ENCODE measurements around the gene LEKR1. TPM values are rescaled to one million over a fixed set of nuclear protein-coding genes. Genes with fewer than 3 reads are reported as not detected.
"Not testable (repeated sequence)": the region's sequence is repeated elsewhere in the genome, so short reads cannot be mapped to it uniquely, and the experiment has no call there.

LEKR1 gene
- polyA plus RNA-seq, 1 donor: 1.1 TPM

DNA sequence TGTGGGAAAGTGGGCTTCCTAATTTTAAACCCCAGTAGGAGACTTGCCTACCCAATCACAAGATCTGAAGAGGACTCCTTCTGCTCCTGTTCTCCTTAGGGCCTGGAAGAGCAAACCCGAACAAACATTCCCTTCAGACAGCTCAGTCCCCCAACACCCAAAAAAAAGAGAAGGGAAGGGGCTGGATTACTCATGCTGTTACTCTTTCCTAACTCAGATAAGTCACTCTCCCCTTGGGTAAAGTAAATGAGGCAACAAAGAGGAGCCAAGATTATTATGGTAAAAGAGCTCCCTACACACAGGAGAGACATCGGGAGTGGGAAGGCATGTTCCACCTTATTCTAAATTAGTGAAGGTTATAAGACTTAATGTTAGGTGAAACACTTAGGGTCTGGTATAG lies 18.1 kb upstream of the LEKR1 start:
- DNase-seq: no peak

- no peak for DNase-seq
Observed at GRCh38 chr3:156811089-156811862, 14.9 kb upstream of the LEKR1 start.

DNA sequence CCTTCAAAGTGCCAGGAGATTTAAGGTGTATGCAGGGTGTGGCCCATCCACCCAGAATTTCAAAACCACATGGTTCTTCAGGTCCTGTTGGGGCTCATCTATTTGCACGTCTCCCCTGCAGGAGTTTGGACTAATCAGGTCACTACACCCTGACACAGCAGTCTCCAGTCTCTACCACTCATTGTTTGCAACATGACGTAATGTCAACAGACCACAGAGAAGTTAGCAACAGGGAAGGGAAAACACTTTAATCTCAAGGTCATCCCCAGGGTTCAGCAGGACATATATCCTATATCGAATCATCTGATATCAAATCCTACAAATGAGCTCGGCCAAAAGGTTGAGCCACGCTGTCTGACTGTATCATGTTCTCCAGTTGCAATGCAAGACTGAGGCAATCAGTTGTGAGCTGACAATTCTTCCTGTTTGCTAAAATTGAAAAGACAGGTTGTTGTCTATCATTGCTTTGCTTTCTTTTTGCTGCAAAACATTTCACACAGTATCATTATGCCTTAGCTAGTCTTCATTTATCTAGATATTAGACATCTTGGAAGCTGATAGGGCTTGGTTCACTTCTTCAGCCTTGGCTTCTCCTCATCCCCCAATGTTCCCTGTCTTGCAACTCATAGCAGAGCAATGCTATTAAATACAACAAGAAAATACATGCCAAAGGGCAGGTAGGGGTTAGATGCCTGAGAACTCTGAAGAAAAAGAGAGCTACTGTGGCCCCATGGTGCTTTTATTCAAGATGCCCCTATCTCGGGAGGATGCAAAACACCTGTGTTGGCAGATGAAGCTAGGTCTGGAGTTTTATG lies 13.4 kb upstream of the LEKR1 start:
- DNase-seq: no peak

GRCh38 chr3:156814295-156814694 lies 11.9 kb upstream of the LEKR1 start:
- no peak for DNase-seq

GRCh38 chr3:156816091-156816793 lies 9.9 kb upstream of the LEKR1 start:
- DNase-seq: peak; percentile 36

DNA sequence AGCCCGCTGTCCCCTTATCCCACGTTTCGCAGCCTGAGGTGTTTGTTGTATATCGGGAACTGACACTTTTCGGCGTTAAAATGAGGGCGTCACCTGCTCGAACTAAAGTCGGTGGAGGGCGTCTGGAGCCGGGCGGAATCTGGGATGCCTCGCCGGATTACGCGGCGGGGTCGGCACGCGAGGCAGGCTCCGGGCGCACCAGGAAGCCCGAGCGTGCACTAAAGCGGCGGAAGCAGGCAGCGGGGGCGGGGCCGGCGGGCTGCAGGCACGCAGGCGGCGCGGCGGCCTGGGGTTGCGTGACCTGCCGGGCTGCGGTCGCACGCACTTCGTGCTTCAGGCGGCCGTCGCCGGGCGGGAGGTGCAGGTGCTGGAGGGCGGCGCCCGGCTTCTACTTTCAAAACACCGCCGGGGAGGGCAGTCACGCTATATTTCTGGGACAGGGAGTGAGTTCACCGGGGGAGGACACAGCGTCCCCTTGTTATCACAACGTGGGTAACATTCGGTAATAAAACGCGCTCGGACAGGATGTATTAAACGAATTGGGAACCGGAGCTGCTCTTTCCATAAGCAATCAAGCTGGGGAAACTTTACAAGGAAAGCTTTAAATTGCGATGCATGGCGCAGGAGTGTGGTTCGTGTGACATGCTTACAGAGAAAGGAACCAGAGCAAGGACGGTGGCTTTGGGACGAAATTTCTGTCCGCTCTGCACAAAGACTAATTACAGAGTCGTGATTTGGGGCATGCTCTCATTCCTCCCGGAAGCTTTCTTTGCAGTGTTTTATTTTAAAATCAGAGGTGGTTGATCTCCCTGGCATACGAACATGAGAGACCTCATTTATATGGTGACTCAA lies 9.1 kb upstream of the LEKR1 start:
- peak; percentile 77 for DNase-seq

DNA sequence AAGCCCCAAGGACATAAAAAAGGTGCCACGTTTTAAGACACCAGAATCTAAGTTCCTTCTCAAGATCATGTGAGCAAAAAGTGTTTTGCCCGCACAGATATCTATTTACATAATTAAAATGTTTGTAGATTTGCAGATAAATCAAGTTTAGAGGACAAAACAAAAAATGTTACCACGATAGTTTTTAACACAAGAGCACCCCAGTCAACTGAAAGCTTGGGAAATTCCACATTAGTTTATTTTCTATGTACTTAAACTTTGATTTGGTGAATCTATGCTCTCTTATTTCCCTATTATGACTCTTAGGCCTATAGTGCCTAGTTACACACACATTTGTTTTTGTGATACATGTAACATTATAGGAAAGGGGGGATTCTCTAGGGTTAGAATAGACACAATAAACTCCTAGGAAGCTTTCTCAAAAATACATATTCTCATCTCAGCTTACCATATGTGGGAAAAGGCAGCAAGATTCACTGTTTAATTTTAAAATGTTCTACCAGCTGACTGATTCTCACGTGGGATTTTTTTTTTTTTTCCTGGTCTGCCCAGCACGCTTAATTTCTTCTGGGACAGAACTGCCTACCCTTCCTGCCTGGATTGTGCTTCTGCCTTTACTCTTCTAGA lies 8.4 kb upstream of the LEKR1 start:
- DNase-seq: no peak

- DNase-seq: no peak
Observed at GRCh38 chr3:156818273-156818651, 7.9 kb upstream of the LEKR1 start.

- DNase-seq: no peak
Observed at GRCh38 chr3:156818890-156819289, 7.3 kb upstream of the LEKR1 start.

GRCh38 chr3:156819842-156820691 lies 6.1 kb upstream of the LEKR1 start:
- DNase-seq: no peak

DNA sequence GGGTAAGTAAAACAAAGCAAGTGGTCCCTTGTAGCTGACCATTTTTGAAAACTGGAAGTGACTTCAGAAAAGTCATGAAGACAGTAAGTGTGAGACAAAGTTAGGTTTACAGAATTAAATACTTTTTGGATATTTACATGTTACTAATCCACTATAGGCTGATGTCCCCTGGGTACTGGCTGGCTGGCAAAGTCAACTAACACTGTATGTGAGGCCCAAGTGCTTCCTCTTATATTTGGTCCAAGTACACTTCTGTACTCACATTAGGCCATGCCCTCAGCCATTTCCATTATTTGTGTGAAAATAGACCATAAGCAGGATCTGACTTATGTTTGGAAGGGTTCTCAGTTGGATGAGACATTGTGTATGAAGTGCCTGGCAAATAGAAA lies 5.5 kb upstream of the LEKR1 start:
- DNase-seq: no peak

- not testable (repeated sequence) for DNase-seq
Observed at GRCh38 chr3:156822626-156823260, 3.4 kb upstream of the LEKR1 start.

GRCh38 chr3:156825795-156826143 lies 384 bp upstream of the LEKR1 start:
- DNase-seq: no peak

- DNase-seq: no peak
Observed at GRCh38 chr3:156826896-156827882, 1.0 kb downstream of the LEKR1 start.

DNA sequence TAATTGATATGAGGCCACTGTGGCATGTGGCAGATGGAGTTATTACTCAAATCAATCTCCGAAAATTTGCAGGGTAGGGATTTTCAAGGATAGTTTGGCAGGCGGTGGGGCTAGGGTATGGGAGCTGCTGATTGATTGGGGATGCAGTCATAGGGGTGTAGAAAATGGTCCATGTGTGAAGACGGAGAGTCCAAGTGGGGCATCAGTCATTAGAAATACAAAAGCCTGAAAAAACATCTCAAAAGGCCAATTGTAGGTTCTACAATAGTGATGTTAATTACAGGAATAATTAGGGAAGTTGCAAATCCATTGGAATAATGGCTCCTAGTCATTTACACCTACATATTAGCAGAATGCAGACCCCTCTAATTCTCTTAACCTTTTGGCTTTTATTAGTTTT lies 4.9 kb downstream of the LEKR1 start:
- no peak for DNase-seq

GRCh38 chr3:156834435-156834834 lies 8.3 kb downstream of the LEKR1 start:
- no peak for DNase-seq

DNA sequence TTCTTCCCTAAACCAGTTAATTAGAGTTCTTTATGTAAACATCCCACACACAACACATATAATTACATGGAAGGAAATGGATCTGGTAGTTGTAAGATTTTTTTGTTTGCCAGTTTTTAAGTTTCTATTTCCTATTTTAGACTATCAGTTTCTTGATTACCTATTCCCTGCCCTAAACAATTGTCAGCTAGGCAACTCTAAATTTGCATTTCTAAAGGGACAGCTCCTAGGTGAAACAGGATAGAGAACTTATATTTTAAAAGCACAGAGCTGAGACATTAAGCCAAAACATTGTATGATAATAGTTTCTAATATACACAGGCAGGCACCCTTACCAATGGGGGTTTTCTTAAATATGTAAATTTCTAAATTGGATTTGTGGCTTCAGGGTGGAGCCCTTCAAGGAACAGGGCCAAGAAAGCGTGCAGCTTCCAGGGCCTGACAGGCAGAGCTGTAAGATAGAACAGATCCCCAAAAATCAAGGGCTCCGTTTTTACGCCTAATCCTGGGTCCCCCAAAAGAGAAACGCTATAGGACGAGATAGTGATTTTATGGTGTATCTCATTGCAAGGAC lies 8.9 kb downstream of the LEKR1 start:
- no peak for DNase-seq

DNA sequence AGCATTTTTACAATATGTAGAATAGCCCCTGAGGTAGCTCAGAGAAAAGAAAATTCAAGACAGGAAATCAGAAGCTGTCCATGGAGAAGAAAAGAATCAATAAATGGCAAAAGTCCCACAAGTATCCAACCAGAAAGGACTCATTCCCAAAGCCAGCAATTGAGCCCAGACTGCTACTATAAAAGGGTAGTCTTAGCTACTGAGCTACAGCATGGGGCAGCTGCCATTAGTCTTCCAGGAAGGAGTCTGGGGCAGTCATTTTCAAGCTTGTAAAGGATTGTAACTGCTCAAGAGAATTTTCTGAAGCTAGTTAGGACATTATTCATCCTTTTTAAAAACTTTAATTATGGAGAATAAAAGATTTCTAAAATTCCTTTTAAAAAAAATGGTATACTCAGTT lies 10.5 kb downstream of the LEKR1 start:
- no peak for DNase-seq

DNA sequence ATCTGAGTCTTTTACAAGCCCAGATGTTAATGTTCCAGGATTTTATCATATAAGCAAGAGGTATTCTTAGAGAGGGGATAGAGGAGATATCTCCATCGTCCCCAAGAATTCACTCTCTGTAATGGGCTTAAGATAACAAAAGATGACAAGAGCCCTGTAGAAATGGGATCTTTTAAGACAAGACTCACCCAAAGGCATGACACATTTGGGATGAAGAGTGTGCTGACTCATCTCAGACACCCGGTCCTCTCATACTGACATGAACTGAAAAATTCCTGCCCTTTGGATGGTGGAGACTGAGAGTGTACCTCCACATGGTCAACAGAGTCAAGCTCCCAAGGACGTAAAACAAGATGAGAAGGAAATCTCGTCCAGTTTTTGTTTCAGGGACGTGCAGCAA lies 11.0 kb downstream of the LEKR1 start:
- no peak for DNase-seq

Measured in hindlimb muscle (tissue), 1 donor.